Adrenal gland (tissue), 12 donors: Measurements from ENCODE around the gene PKNOX2. TPM values are rescaled to one million over a fixed set of nuclear protein-coding genes. Genes with fewer than 3 reads are reported as not detected.

Source experiments
- DNase-seq, 7 donors: peaks; one replicate each; pipeline ENCODE4 v3.0.0-alpha.2; 2019 to 2020
- H3K27ac ChIP-seq, 5 donors: fragments of 200-600 bp; sonication (generic) in 4 of 5; 1 replicate in 3 of 5; 2 replicates in 2 of 5; pipeline versions ENCODE4 v1.5.1 to v1.8.0; 2016 to 2020; ENCODE audit warnings: mild to moderate bottlenecking in 1 of 5
- H3K27me3 ChIP-seq: fragments of 200-600 bp; 2 replicates; pipeline ENCODE4 v1.8.0; 2021
- H3K36me3 ChIP-seq, 2 donors: fragments of 200-600 bp; replicated peaks in 1 of 2; 1 replicate in 1 of 2; 2 replicates in 1 of 2; pipeline versions ENCODE4 v1.5.1 to v1.8.0; 2018 to 2022
- H3K4me1 ChIP-seq, 2 donors: fragments of 200-600 bp; replicated peaks in 1 of 2; 1 replicate in 1 of 2; 2 replicates in 1 of 2; pipeline versions ENCODE4 v1.5.1 to v1.8.0; 2018 to 2021
- H3K4me3 ChIP-seq, 4 donors: fragments of 200-600 bp; sonication (generic) in 3 of 4; one replicate each; pipeline ENCODE4 v1.5.1; 2016 to 2018
- H3K9me3 ChIP-seq, 3 donors: fragments of 200-600 bp; sonication (generic) in 1 of 3; replicated peaks in 1 of 3; 1 replicate in 2 of 3; 2 replicates in 1 of 3; pipeline versions ENCODE4 v1.5.1 to v1.8.0; 2016 to 2021
- CTCF ChIP-seq, 6 experiments: fragments of 450-650 bp in 4 of 6; fragments of 200-600 bp in 2 of 6; sonication (generic) in 1 of 6; IDR thresholded peaks; 1 replicate in 5 of 6; 2 replicates in 1 of 6; pipeline versions ENCODE4 v1.5.1 to v1.8.0; 2016 to 2021; ENCODE audit warnings: antibody characterized with exemption in 6 of 6, mild to moderate bottlenecking in 2 of 6, moderate library complexity in 1 of 6
- POLR2A ChIP-seq, 2 donors: fragments of 450-650 bp; IDR thresholded peaks; one replicate each; pipeline ENCODE4 v1.6.1; 2017; ENCODE audit warnings: antibody characterized with exemption in 2 of 2, mild to moderate bottlenecking in 2 of 2, moderate library complexity in 1 of 2
- WGBS, 4 donors: extraction: QIAGEN DNeasy Blood & Tissue Kit in 2 of 4; methylation state at CpG; one replicate each; pipeline versions ENCODE4 v1.1.5 to v1.1.7; 2013 to 2017; 5-methylcytosine and 5-hydroxymethylcytosine counted together
- intact Hi-C, 2 donors: fragments of 100-400 bp; cut with DNase I; formaldehyde crosslinking; loops; one replicate each; pipeline versions ENCODE4 v1.14.1 to v1.15.0; 2022 to 2023
- polyA plus RNA-seq, 3 donors: library from polyadenylated mRNA; stranded (reverse); fragments of 200-250 nt in 2 of 3; fragments of 350-450 nt in 1 of 3; fragmentation: Illumina TruSeq in 1 of 3; extraction: RNeasy Lipid Tissue Mini Kit (QIAGEN cat#74804) in 1 of 3; gene quantifications; one replicate each; pipeline ENCODE4 v1.2.3, GENCODE V29; 2013 to 2014
- total RNA-seq, 9 donors: library from RNA; depleted of rRNA in 4 of 9; stranded (reverse); fragments of >200 nt in 4 of 9; fragments of 120-200 nt in 1 of 9; fragmentation: NEBNext Ultra II Directional in 1 of 9; extraction: Animal tissue kit (Norgen Biotek cat#: 25700) in 1 of 9; gene quantifications; one replicate each; pipeline versions ENCODE4 v1.1.0 to v1.2.4, GENCODE V29; 2013 to 2023
- donor health status: healthy with polysubstance abuse.
- donor health status: Bipolar disorder and iron deficiency.
- donor health status: DM: yes; HTN: yes; CAD: no.
- donor health status: DM: no; HTN: no; CAD: no.
- donor health status: DM: no; HTN: no; CAD: no.
- donor health status: DM: yes; HTN: yes; CAD: no.

The PKNOX2 gene
- total and polyA plus RNA-seq, 12 donors, result 1.2 to 34.7 (median 3.1) TPM

- TF ChIP-seq POLR2A (IDR thresholded peaks at IDR 0.05), result no peak
- TF ChIP-seq CTCF (IDR thresholded peaks at IDR 0.05), result no peak
- Histone ChIP-seq H3K9me3 (no peaks in the 10 kb centered on the region), H3K27ac (no peak overlapping the region), H3K4me3 (no peak overlapping the region), H3K27me3 (no peaks in the 10 kb centered on the region), H3K4me1 (peaks cover 0 to 8% of the 10 kb centered on the region in 2 donors), H3K36me3 (no peaks in the 10 kb centered on the region)
- no peak for DNase-seq
- WGBS, 4 donors, result 65 to 93% (median 83%) methylated on average over 3 of the region's 3 CpGs
- intact Hi-C loops, result no loop called here
Observed at GRCh38 chr11:125272092-125272491, 107.5 kb downstream of the PKNOX2 start.

- WGBS, 4 donors, result 82 to 89% (median 87%) methylated on average over 7 to 10 of the region's 10 CpGs
- Histone ChIP-seq H3K27ac (no peak overlapping the region), H3K36me3 (no peaks in the 10 kb centered on the region), H3K27me3 (no peaks in the 10 kb centered on the region), H3K9me3 (no peaks in the 10 kb centered on the region), H3K4me1 (peaks cover 0 to 8% of the 10 kb centered on the region in 2 donors), H3K4me3 (no peak overlapping the region)
- intact Hi-C loops, result no loop called here
- DNase-seq, result no peak
- TF ChIP-seq POLR2A (IDR thresholded peaks at IDR 0.05), result no peak
- TF ChIP-seq CTCF (IDR thresholded peaks at IDR 0.05), result no peak
Observed at GRCh38 chr11:125272821-125273220, 108.3 kb downstream of the PKNOX2 start.

GRCh38 chr11:125273519-125274000 is 109.0 kb downstream of the PKNOX2 start:
- TF ChIP-seq CTCF (IDR thresholded peaks at IDR 0.05) (no peak), POLR2A (IDR thresholded peaks at IDR 0.05) (no peak)
- H3K27ac ChIP-seq, result no peak overlapping the region
- no peak overlapping the region for H3K4me3 ChIP-seq
- intact Hi-C loops, result no loop called here
- H3K36me3 ChIP-seq, result no peaks in the 10 kb centered on the region
- H3K4me1 ChIP-seq, result peaks cover 0 to 8% of the 10 kb centered on the region in 2 donors
- WGBS, 4 donors, result 83 to 96% (median 87%) methylated on average over 5 of the region's 5 CpGs
- H3K9me3 ChIP-seq, result no peaks in the 10 kb centered on the region
- DNase-seq, result no peak
- no peaks in the 10 kb centered on the region for H3K27me3 ChIP-seq

- intact Hi-C loops, result no loop called here
- peaks cover 0 to 8% of the 10 kb centered on the region in 2 donors for H3K4me1 ChIP-seq
- TF ChIP-seq CTCF (IDR thresholded peaks at IDR 0.05) (no peak), POLR2A (IDR thresholded peaks at IDR 0.05) (no peak)
Observed at GRCh38 chr11:125274309-125274708, 109.8 kb downstream of the PKNOX2 start.

More at GRCh38 chr11:125274309-125274708, 109.8 kb downstream of the PKNOX2 start:
- Histone ChIP-seq H3K27ac (no peak overlapping the region), H3K27me3 (no peaks in the 10 kb centered on the region), H3K36me3 (no peaks in the 10 kb centered on the region), H3K4me3 (no peak overlapping the region), H3K9me3 (no peaks in the 10 kb centered on the region)
- WGBS, 4 donors, result 89 to 94% (median 92%) methylated on average over 10 to 11 of the region's 11 CpGs
- no peak for DNase-seq
